IMR-90 (cell line): Measurements from ENCODE around the gene CCR5. TPM values are rescaled to one million over a fixed set of nuclear protein-coding genes. Genes with fewer than 3 reads are reported as not detected.

Source experiments
- ATAC-seq: fragments of 200-7000 bp; cut with Tn5 transposase; 2 replicates; pipeline ENCODE4 v1.9.1; 2020; ENCODE audit warnings: low read depth, mild to moderate bottlenecking, moderate library complexity
- BruUV-seq: library from RNA; stranded (reverse); fragments of 400-500 nt; replicated peaks from 2 replicates; lab custom pipeline; 2021; lab: Mats Ljungman, UMichigan
- CTCF ChIA-PET: fragments of 300-600 bp; formaldehyde crosslinking; extraction: SDS; loops from one replicate; lab custom pipeline; 2021; ENCODE audit warnings: antibody characterized with exemption; lab: Yijun Ruan, JAX
- POLR2A ChIA-PET: fragments of 300-600 bp; sonication (Branson Sonifier 250); formaldehyde crosslinking; loops from one replicate; lab custom pipeline; 2022; ENCODE audit warnings: antibody characterized with exemption; ENCODE audit not compliant: unreplicated experiment; lab: Charles Lee
- DNase-seq: peaks from one replicate; pipeline ENCODE4 v3.0.0; 2013
- H2AFZ ChIP-seq: replicated peaks from 2 replicates; pipeline ENCODE3; 2013; ENCODE audit warnings: low read length, mild to moderate bottlenecking; ENCODE audit not compliant: poor library complexity
- H2AK5ac ChIP-seq: 2 replicates; pipeline ENCODE4 v1.6.1; 2013; ENCODE audit warnings: low read depth, low read length, inconsistent platforms
- H2AK9ac ChIP-seq: replicated peaks from 2 replicates; pipeline ENCODE3; 2013; ENCODE audit warnings: mild to moderate bottlenecking, low read depth, low read length, moderate library complexity; ENCODE audit not compliant: poor library complexity
- H2BK120ac ChIP-seq: 2 replicates; pipeline ENCODE4 v1.6.1; 2013; ENCODE audit warnings: low read depth, low read length, inconsistent platforms
- H2BK15ac ChIP-seq: 3 replicates; pipeline ENCODE4 v1.6.1; 2013; ENCODE audit warnings: low read depth, low read length, inconsistent platforms
- H2BK20ac ChIP-seq: 2 replicates; pipeline ENCODE4 v1.6.1; 2013; ENCODE audit warnings: low read depth, mild to moderate bottlenecking, inconsistent platforms, low read length, moderate library complexity
- H2BK5ac ChIP-seq: 2 replicates; pipeline ENCODE4 v1.6.1; 2013; ENCODE audit warnings: mild to moderate bottlenecking, low read depth, low read length, inconsistent platforms; ENCODE audit not compliant: poor library complexity, severe bottlenecking
- H3K14ac ChIP-seq: replicated peaks from 2 replicates; pipeline ENCODE4 v1.6.1; 2013; ENCODE audit warnings: low read depth, low read length, inconsistent platforms
- H3K18ac ChIP-seq: 2 replicates; pipeline ENCODE4 v1.6.1; 2013; ENCODE audit warnings: low read depth, low read length, control low read depth
- H3K23ac ChIP-seq: 2 replicates; pipeline ENCODE4 v1.6.1; 2013; ENCODE audit warnings: low read depth, low read length, inconsistent platforms
- H3K27ac ChIP-seq: 2 replicates; pipeline ENCODE4 v1.5.1; 2013; ENCODE audit warnings: mild to moderate bottlenecking, control low read depth, low read length; ENCODE audit not compliant: insufficient read depth
- H3K27me3 ChIP-seq: 2 replicates; pipeline ENCODE4 v1.6.1; 2013; ENCODE audit warnings: low read length; ENCODE audit not compliant: control insufficient read depth, insufficient read depth
- H3K36me3 ChIP-seq: 2 replicates; pipeline ENCODE4 v1.6.1; 2013; ENCODE audit warnings: low read length, mixed read lengths; ENCODE audit not compliant: control insufficient read depth, insufficient read depth
- H3K4ac ChIP-seq: 2 replicates; pipeline ENCODE4 v1.6.1; 2013; ENCODE audit warnings: low read depth, low read length, inconsistent platforms
- H3K4me1 ChIP-seq: 2 replicates; pipeline ENCODE4 v1.6.1; 2013; ENCODE audit warnings: low read length, mixed read lengths; ENCODE audit not compliant: control insufficient read depth, insufficient read depth
- H3K4me2 ChIP-seq: 2 replicates; pipeline ENCODE4 v1.6.1; 2013; ENCODE audit warnings: low read depth, mild to moderate bottlenecking, control low read depth, low read length, moderate library complexity
- H3K4me3 ChIP-seq: 2 replicates; pipeline ENCODE4 v1.5.1; 2013; ENCODE audit warnings: low read depth, mild to moderate bottlenecking, control low read depth, low read length, moderate library complexity; ENCODE audit not compliant: insufficient read depth
- H3K56ac ChIP-seq: 2 replicates; pipeline ENCODE4 v1.6.1; 2013; ENCODE audit warnings: low read length, inconsistent platforms; ENCODE audit not compliant: insufficient read depth; ENCODE audit errors: extremely low read depth
- H3K79me1 ChIP-seq, 2 experiments: 2 replicates each; pipeline ENCODE4 v1.6.1; 2013; ENCODE audit warnings: low read length in 2 of 2, inconsistent platforms in 1 of 2, low read depth in 1 of 2
- H3K9ac ChIP-seq: 2 replicates; pipeline ENCODE4 v1.6.1; 2013; ENCODE audit warnings: low read depth, low read length, control low read depth
- H3K9me1 ChIP-seq: 2 replicates; pipeline ENCODE4 v1.6.1; 2013; ENCODE audit warnings: low read length, inconsistent platforms; ENCODE audit not compliant: insufficient read depth
- H3K9me3 ChIP-seq: 2 replicates; pipeline ENCODE4 v1.6.1; 2013; ENCODE audit warnings: low read length; ENCODE audit not compliant: control insufficient read depth, insufficient read depth
- H4K20me1 ChIP-seq: 2 replicates; pipeline ENCODE4 v1.6.1; 2013; ENCODE audit warnings: low read length, inconsistent platforms; ENCODE audit not compliant: insufficient read depth
- H4K5ac ChIP-seq: 2 replicates; pipeline ENCODE4 v1.6.1; 2013; ENCODE audit warnings: mild to moderate bottlenecking, low read depth, low read length, control low read depth
- H4K8ac ChIP-seq, 2 experiments: 2 replicates each; pipeline ENCODE4 v1.6.1; 2013; ENCODE audit warnings: low read depth in 2 of 2, low read length in 2 of 2, control low read depth in 1 of 2, inconsistent platforms in 1 of 2
- H4K91ac ChIP-seq: 2 replicates; pipeline ENCODE4 v1.6.1; 2013; ENCODE audit warnings: low read depth, low read length, inconsistent platforms; ENCODE audit not compliant: insufficient read depth
- BHLHE40 ChIP-seq: fragments of 150-350 bp; IDR thresholded peaks from 2 replicates; pipeline ENCODE4 v1.6.1; 2016; ENCODE audit warnings: mild to moderate bottlenecking, low read depth, low read length
- CEBPB ChIP-seq: IDR thresholded peaks from 2 replicates; pipeline ENCODE4 v1.6.1; 2012; ENCODE audit warnings: low read depth, low read length, improper control_type of control experiment
- CHD1 ChIP-seq: IDR thresholded peaks from 2 replicates; pipeline ENCODE4 v1.6.1; 2012; ENCODE audit warnings: low read depth, low read length, improper control_type of control experiment
- FOS ChIP-seq: fragments of 150-350 bp; IDR thresholded peaks from 2 replicates; pipeline ENCODE4 v1.6.1; 2016; ENCODE audit warnings: low read depth, low read length
- MAFK ChIP-seq: IDR thresholded peaks from 2 replicates; pipeline ENCODE4 v1.6.1; 2012; ENCODE audit warnings: low read depth, low read length, improper control_type of control experiment
- MAZ ChIP-seq: IDR thresholded peaks from 2 replicates; pipeline ENCODE4 v1.6.1; 2012; ENCODE audit warnings: low read depth, mild to moderate bottlenecking, low read length, improper control_type of control experiment, moderate library complexity, borderline replicate concordance
- MXI1 ChIP-seq: IDR thresholded peaks from 2 replicates; pipeline ENCODE4 v1.6.1; 2012; ENCODE audit warnings: low read depth, mild to moderate bottlenecking, low read length, moderate library complexity, borderline replicate concordance
- NFE2L2 ChIP-seq: fragments of 150-350 bp; IDR thresholded peaks from 2 replicates; pipeline ENCODE4 v1.6.1; 2016; ENCODE audit warnings: low read depth, mild to moderate bottlenecking, low read length
- POLR2A ChIP-seq: IDR thresholded peaks from 2 replicates; pipeline ENCODE4 v1.6.1; 2012; ENCODE audit warnings: mild to moderate bottlenecking, low read depth, low read length
- RAD21 ChIP-seq: IDR thresholded peaks from 2 replicates; pipeline ENCODE4 v1.6.1; 2012; ENCODE audit warnings: low read length, improper control_type of control experiment
- RCOR1 ChIP-seq: IDR thresholded peaks from 2 replicates; pipeline ENCODE4 v1.6.1; 2012; ENCODE audit warnings: mild to moderate bottlenecking, low read length, improper control_type of control experiment; ENCODE audit not compliant: insufficient replicate concordance
- RFX5 ChIP-seq: IDR thresholded peaks from 2 replicates; pipeline ENCODE4 v1.8.0; 2012; ENCODE audit warnings: low read depth, mild to moderate bottlenecking, low read length, moderate library complexity
- SMC3 ChIP-seq: fragments of 150-350 bp; IDR thresholded peaks from 2 replicates; pipeline ENCODE4 v1.6.1; 2016; ENCODE audit warnings: low read depth, mild to moderate bottlenecking, antibody characterized with exemption, low read length, moderate library complexity
- WGBS, 2 experiments: methylation state at CpG; one replicate each; pipeline versions ENCODE4 v1.1.5 to v1.1.7; 2013; ENCODE audit warnings: missing lambda C conversion rate in 2 of 2; ENCODE audit not compliant: insufficient read length in 1 of 2; ENCODE audit errors: extremely low coverage in 2 of 2; 5-methylcytosine and 5-hydroxymethylcytosine counted together
- dilution Hi-C: fragments of 300-500 bp; cut with HindIII; formaldehyde crosslinking; loops from one replicate; pipeline ENCODE4 v1.14.3; 2018; ENCODE audit warnings: low sequenced_read_pairs; ENCODE audit not compliant: unreplicated experiment
- in situ Hi-C: fragments of 300-500 bp; cut with MboI; formaldehyde crosslinking; loops from 3 replicates; pipeline ENCODE4 v1.14.3; 2019; ENCODE audit warnings: low sequenced_read_pairs, inconsistent platforms, mixed read lengths
- intact Hi-C: fragments of 100-400 bp; cut with micrococcal nuclease; formaldehyde crosslinking; loops from 2 replicates; pipeline ENCODE4 v1.10.0; 2022
- polyA plus RNA-seq, 3 experiments: library from polyadenylated mRNA; depleted of rRNA; stranded (reverse); fragments of >200 nt; gene quantifications; 2 replicates each; pipeline ENCODE4 v1.2.3, GENCODE V29; 2012; ENCODE audit warnings: low replicate concordance in 1 of 3
- total RNA-seq: library from RNA; depleted of rRNA; stranded (reverse); fragments of >200 nt; gene quantifications from 2 replicates; pipeline ENCODE4 v1.2.3, GENCODE V29; 2012
- TF ChIP-seq, protein P1 (sequence below): conservative IDR thresholded peaks from 2 replicates; pipeline ENCODE4 v1.5.1; 2012; ENCODE audit warnings: mild to moderate bottlenecking, low read depth, low read length, improper control_type of control experiment
- TF ChIP-seq, protein P2 (sequence below): fragments of 150-350 bp; IDR thresholded peaks from 2 replicates; pipeline ENCODE4 v1.6.1; 2017; ENCODE audit warnings: mild to moderate bottlenecking, antibody characterized with exemption, low read length, low read depth
- TF ChIP-seq, protein P3 (sequence below): fragments of 150-350 bp; IDR thresholded peaks from 2 replicates; pipeline ENCODE4 v1.6.1; 2016; ENCODE audit warnings: low read depth, mild to moderate bottlenecking, low read length, moderate library complexity, borderline replicate concordance

CCR5 gene
- total and polyA plus RNA-seq, 2 of the 4 experiments (the other 2 are of a cell fraction): not detected

DNA sequence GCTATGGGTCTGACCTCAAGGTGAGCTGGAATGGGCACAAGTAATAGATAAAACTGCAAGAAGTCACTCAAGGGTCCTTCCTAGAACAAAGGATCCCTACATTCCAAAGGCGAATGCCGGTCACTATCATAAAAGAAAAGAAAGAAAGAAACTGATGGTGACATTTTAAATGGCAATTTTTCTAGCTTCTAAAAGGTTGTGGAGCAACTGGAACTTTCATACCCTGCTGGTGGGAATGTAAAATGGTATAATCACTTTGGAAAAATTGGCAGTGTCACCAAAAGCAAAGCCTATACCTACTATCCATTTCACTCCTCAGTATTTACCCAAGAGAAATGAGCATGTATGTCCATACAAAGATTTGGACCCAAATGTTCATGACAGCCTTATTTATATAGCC, 40.5 kb downstream of the CCR5 start:
- CTCF ChIA-PET: no interaction called here

More for the DNA sequence above, 40.5 kb downstream of the CCR5 start:
- no peak overlapping the region for H3K9ac ChIP-seq
- H2BK120ac ChIP-seq: no peak overlapping the region
- peaks cover 16% of the 10 kb centered on the region for H3K4me1 ChIP-seq
- no peak overlapping the region for H3K18ac ChIP-seq
- H4K20me1 ChIP-seq: no peaks in the 10 kb centered on the region
- H3K36me3 ChIP-seq: no peaks in the 10 kb centered on the region
- in situ Hi-C loops: no loop called here
- no peak overlapping the region for H3K27ac ChIP-seq
- H3K79me1 ChIP-seq: peaks cover 0 to 4% of the 10 kb centered on the region in 2 experiments; a peak in 1 of 4 replicates
- H3K14ac ChIP-seq: no peak overlapping the region
- H4K91ac ChIP-seq: no peak overlapping the region
- no peak overlapping the region for H3K4me2 ChIP-seq
- WGBS, 2 experiments: no CpG with 5 or more reads among the region's 2 CpGs
- H2AK9ac ChIP-seq: no peak overlapping the region
- no peak overlapping the region for H2AFZ ChIP-seq
- H2BK5ac ChIP-seq: no peak overlapping the region
- TF ChIP-seq NFE2L2 (no peak), MAFK (no peak), RCOR1 (no peak), RAD21 (no peak), BHLHE40 (no peak), POLR2A (no peak), SMC3 (no peak), MAZ (no peak), MXI1 (no peak), RFX5 (no peak), FOS (no peak), CHD1 (no peak), CEBPB (no peak)
- TF ChIP-seq, protein P1, sequence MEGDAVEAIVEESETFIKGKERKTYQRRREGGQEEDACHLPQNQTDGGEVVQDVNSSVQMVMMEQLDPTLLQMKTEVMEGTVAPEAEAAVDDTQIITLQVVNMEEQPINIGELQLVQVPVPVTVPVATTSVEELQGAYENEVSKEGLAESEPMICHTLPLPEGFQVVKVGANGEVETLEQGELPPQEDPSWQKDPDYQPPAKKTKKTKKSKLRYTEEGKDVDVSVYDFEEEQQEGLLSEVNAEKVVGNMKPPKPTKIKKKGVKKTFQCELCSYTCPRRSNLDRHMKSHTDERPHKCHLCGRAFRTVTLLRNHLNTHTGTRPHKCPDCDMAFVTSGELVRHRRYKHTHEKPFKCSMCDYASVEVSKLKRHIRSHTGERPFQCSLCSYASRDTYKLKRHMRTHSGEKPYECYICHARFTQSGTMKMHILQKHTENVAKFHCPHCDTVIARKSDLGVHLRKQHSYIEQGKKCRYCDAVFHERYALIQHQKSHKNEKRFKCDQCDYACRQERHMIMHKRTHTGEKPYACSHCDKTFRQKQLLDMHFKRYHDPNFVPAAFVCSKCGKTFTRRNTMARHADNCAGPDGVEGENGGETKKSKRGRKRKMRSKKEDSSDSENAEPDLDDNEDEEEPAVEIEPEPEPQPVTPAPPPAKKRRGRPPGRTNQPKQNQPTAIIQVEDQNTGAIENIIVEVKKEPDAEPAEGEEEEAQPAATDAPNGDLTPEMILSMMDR: no peak
- TF ChIP-seq, protein P2, sequence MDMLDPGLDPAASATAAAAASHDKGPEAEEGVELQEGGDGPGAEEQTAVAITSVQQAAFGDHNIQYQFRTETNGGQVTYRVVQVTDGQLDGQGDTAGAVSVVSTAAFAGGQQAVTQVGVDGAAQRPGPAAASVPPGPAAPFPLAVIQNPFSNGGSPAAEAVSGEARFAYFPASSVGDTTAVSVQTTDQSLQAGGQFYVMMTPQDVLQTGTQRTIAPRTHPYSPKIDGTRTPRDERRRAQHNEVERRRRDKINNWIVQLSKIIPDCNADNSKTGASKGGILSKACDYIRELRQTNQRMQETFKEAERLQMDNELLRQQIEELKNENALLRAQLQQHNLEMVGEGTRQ: no peak
- TF ChIP-seq, protein P3, sequence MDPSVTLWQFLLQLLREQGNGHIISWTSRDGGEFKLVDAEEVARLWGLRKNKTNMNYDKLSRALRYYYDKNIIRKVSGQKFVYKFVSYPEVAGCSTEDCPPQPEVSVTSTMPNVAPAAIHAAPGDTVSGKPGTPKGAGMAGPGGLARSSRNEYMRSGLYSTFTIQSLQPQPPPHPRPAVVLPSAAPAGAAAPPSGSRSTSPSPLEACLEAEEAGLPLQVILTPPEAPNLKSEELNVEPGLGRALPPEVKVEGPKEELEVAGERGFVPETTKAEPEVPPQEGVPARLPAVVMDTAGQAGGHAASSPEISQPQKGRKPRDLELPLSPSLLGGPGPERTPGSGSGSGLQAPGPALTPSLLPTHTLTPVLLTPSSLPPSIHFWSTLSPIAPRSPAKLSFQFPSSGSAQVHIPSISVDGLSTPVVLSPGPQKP: no peak
- no peak for ATAC-seq
- H2BK15ac ChIP-seq: no peak overlapping the region
- H3K4ac ChIP-seq: no peak overlapping the region
- POLR2A ChIA-PET: no interaction called here
- no peaks in the 10 kb centered on the region for H3K9me3 ChIP-seq
- no peak overlapping the region for H2BK20ac ChIP-seq
- BruUV-seq: no TSS peak
- peaks cover 1% of the 10 kb centered on the region; the same call in 1 of the 2 replicates for H3K27me3 ChIP-seq
- intact Hi-C loops: no loop called here
- no peak for DNase-seq
- dilution Hi-C loops: no loop called here
- no peak overlapping the region for H3K4me3 ChIP-seq
- H2AK5ac ChIP-seq: no peak overlapping the region
- peaks cover 5% of the 10 kb centered on the region for H3K9me1 ChIP-seq
- no peak overlapping the region for H3K56ac ChIP-seq
- no peak overlapping the region for H3K23ac ChIP-seq
- H4K8ac ChIP-seq: no peak overlapping the region
- H4K5ac ChIP-seq: no peak overlapping the region
